IMR-90 (cell line): ENCODE measurements around the gene NANOS3. TPM values are rescaled to one million over a fixed set of nuclear protein-coding genes. Genes with fewer than 3 reads are reported as not detected.

Experiments
- ATAC-seq: fragments of 200-7000 bp; cut with Tn5 transposase; 2 replicates; pipeline ENCODE4 v1.9.1; 2020; ENCODE audit warnings: low read depth, mild to moderate bottlenecking, moderate library complexity
- BruUV-seq: library from RNA; stranded (reverse); fragments of 400-500 nt; replicated peaks from 2 replicates; lab custom pipeline; 2021; lab: Mats Ljungman, UMichigan
- CTCF ChIA-PET: fragments of 300-600 bp; formaldehyde crosslinking; extraction: SDS; loops from one replicate; lab custom pipeline; 2021; ENCODE audit warnings: antibody characterized with exemption; lab: Yijun Ruan, JAX
- POLR2A ChIA-PET: fragments of 300-600 bp; sonication (Branson Sonifier 250); formaldehyde crosslinking; loops from one replicate; lab custom pipeline; 2022; ENCODE audit warnings: antibody characterized with exemption; ENCODE audit not compliant: unreplicated experiment; lab: Charles Lee
- DNase-seq: peaks from one replicate; pipeline ENCODE4 v3.0.0; 2013
- H2AFZ ChIP-seq: replicated peaks from 2 replicates; pipeline ENCODE3; 2013; ENCODE audit warnings: low read length, mild to moderate bottlenecking; ENCODE audit not compliant: poor library complexity
- H2AK5ac ChIP-seq: 2 replicates; pipeline ENCODE4 v1.6.1; 2013; ENCODE audit warnings: low read depth, low read length, inconsistent platforms
- H2AK9ac ChIP-seq: replicated peaks from 2 replicates; pipeline ENCODE3; 2013; ENCODE audit warnings: mild to moderate bottlenecking, low read depth, low read length, moderate library complexity; ENCODE audit not compliant: poor library complexity
- H2BK120ac ChIP-seq: 2 replicates; pipeline ENCODE4 v1.6.1; 2013; ENCODE audit warnings: low read depth, low read length, inconsistent platforms
- H2BK15ac ChIP-seq: 3 replicates; pipeline ENCODE4 v1.6.1; 2013; ENCODE audit warnings: low read depth, low read length, inconsistent platforms
- H2BK20ac ChIP-seq: 2 replicates; pipeline ENCODE4 v1.6.1; 2013; ENCODE audit warnings: low read depth, mild to moderate bottlenecking, inconsistent platforms, low read length, moderate library complexity
- H2BK5ac ChIP-seq: 2 replicates; pipeline ENCODE4 v1.6.1; 2013; ENCODE audit warnings: mild to moderate bottlenecking, low read depth, low read length, inconsistent platforms; ENCODE audit not compliant: poor library complexity, severe bottlenecking
- H3K14ac ChIP-seq: replicated peaks from 2 replicates; pipeline ENCODE4 v1.6.1; 2013; ENCODE audit warnings: low read depth, low read length, inconsistent platforms
- H3K18ac ChIP-seq: 2 replicates; pipeline ENCODE4 v1.6.1; 2013; ENCODE audit warnings: low read depth, low read length, control low read depth
- H3K23ac ChIP-seq: 2 replicates; pipeline ENCODE4 v1.6.1; 2013; ENCODE audit warnings: low read depth, low read length, inconsistent platforms
- H3K27ac ChIP-seq: 2 replicates; pipeline ENCODE4 v1.5.1; 2013; ENCODE audit warnings: mild to moderate bottlenecking, control low read depth, low read length; ENCODE audit not compliant: insufficient read depth
- H3K27me3 ChIP-seq: 2 replicates; pipeline ENCODE4 v1.6.1; 2013; ENCODE audit warnings: low read length; ENCODE audit not compliant: control insufficient read depth, insufficient read depth
- H3K36me3 ChIP-seq: 2 replicates; pipeline ENCODE4 v1.6.1; 2013; ENCODE audit warnings: low read length, mixed read lengths; ENCODE audit not compliant: control insufficient read depth, insufficient read depth
- H3K4ac ChIP-seq: 2 replicates; pipeline ENCODE4 v1.6.1; 2013; ENCODE audit warnings: low read depth, low read length, inconsistent platforms
- H3K4me1 ChIP-seq: 2 replicates; pipeline ENCODE4 v1.6.1; 2013; ENCODE audit warnings: low read length, mixed read lengths; ENCODE audit not compliant: control insufficient read depth, insufficient read depth
- H3K4me2 ChIP-seq: 2 replicates; pipeline ENCODE4 v1.6.1; 2013; ENCODE audit warnings: low read depth, mild to moderate bottlenecking, control low read depth, low read length, moderate library complexity
- H3K4me3 ChIP-seq: 2 replicates; pipeline ENCODE4 v1.5.1; 2013; ENCODE audit warnings: low read depth, mild to moderate bottlenecking, control low read depth, low read length, moderate library complexity; ENCODE audit not compliant: insufficient read depth
- H3K56ac ChIP-seq: 2 replicates; pipeline ENCODE4 v1.6.1; 2013; ENCODE audit warnings: low read length, inconsistent platforms; ENCODE audit not compliant: insufficient read depth; ENCODE audit errors: extremely low read depth
- H3K79me1 ChIP-seq, 2 experiments: 2 replicates each; pipeline ENCODE4 v1.6.1; 2013; ENCODE audit warnings: low read length in 2 of 2, inconsistent platforms in 1 of 2, low read depth in 1 of 2
- H3K9ac ChIP-seq: 2 replicates; pipeline ENCODE4 v1.6.1; 2013; ENCODE audit warnings: low read depth, low read length, control low read depth
- H3K9me1 ChIP-seq: 2 replicates; pipeline ENCODE4 v1.6.1; 2013; ENCODE audit warnings: low read length, inconsistent platforms; ENCODE audit not compliant: insufficient read depth
- H3K9me3 ChIP-seq: 2 replicates; pipeline ENCODE4 v1.6.1; 2013; ENCODE audit warnings: low read length; ENCODE audit not compliant: control insufficient read depth, insufficient read depth
- H4K20me1 ChIP-seq: 2 replicates; pipeline ENCODE4 v1.6.1; 2013; ENCODE audit warnings: low read length, inconsistent platforms; ENCODE audit not compliant: insufficient read depth
- H4K5ac ChIP-seq: 2 replicates; pipeline ENCODE4 v1.6.1; 2013; ENCODE audit warnings: mild to moderate bottlenecking, low read depth, low read length, control low read depth
- H4K8ac ChIP-seq, 2 experiments: 2 replicates each; pipeline ENCODE4 v1.6.1; 2013; ENCODE audit warnings: low read depth in 2 of 2, low read length in 2 of 2, control low read depth in 1 of 2, inconsistent platforms in 1 of 2
- H4K91ac ChIP-seq: 2 replicates; pipeline ENCODE4 v1.6.1; 2013; ENCODE audit warnings: low read depth, low read length, inconsistent platforms; ENCODE audit not compliant: insufficient read depth
- BHLHE40 ChIP-seq: fragments of 150-350 bp; IDR thresholded peaks from 2 replicates; pipeline ENCODE4 v1.6.1; 2016; ENCODE audit warnings: mild to moderate bottlenecking, low read depth, low read length
- CEBPB ChIP-seq: IDR thresholded peaks from 2 replicates; pipeline ENCODE4 v1.6.1; 2012; ENCODE audit warnings: low read depth, low read length, improper control_type of control experiment
- CHD1 ChIP-seq: IDR thresholded peaks from 2 replicates; pipeline ENCODE4 v1.6.1; 2012; ENCODE audit warnings: low read depth, low read length, improper control_type of control experiment
- FOS ChIP-seq: fragments of 150-350 bp; IDR thresholded peaks from 2 replicates; pipeline ENCODE4 v1.6.1; 2016; ENCODE audit warnings: low read depth, low read length
- MAFK ChIP-seq: IDR thresholded peaks from 2 replicates; pipeline ENCODE4 v1.6.1; 2012; ENCODE audit warnings: low read depth, low read length, improper control_type of control experiment
- MAZ ChIP-seq: IDR thresholded peaks from 2 replicates; pipeline ENCODE4 v1.6.1; 2012; ENCODE audit warnings: low read depth, mild to moderate bottlenecking, low read length, improper control_type of control experiment, moderate library complexity, borderline replicate concordance
- MXI1 ChIP-seq: IDR thresholded peaks from 2 replicates; pipeline ENCODE4 v1.6.1; 2012; ENCODE audit warnings: low read depth, mild to moderate bottlenecking, low read length, moderate library complexity, borderline replicate concordance
- NFE2L2 ChIP-seq: fragments of 150-350 bp; IDR thresholded peaks from 2 replicates; pipeline ENCODE4 v1.6.1; 2016; ENCODE audit warnings: low read depth, mild to moderate bottlenecking, low read length
- POLR2A ChIP-seq: IDR thresholded peaks from 2 replicates; pipeline ENCODE4 v1.6.1; 2012; ENCODE audit warnings: mild to moderate bottlenecking, low read depth, low read length
- RAD21 ChIP-seq: IDR thresholded peaks from 2 replicates; pipeline ENCODE4 v1.6.1; 2012; ENCODE audit warnings: low read length, improper control_type of control experiment
- RCOR1 ChIP-seq: IDR thresholded peaks from 2 replicates; pipeline ENCODE4 v1.6.1; 2012; ENCODE audit warnings: mild to moderate bottlenecking, low read length, improper control_type of control experiment; ENCODE audit not compliant: insufficient replicate concordance
- RFX5 ChIP-seq: IDR thresholded peaks from 2 replicates; pipeline ENCODE4 v1.8.0; 2012; ENCODE audit warnings: low read depth, mild to moderate bottlenecking, low read length, moderate library complexity
- SMC3 ChIP-seq: fragments of 150-350 bp; IDR thresholded peaks from 2 replicates; pipeline ENCODE4 v1.6.1; 2016; ENCODE audit warnings: low read depth, mild to moderate bottlenecking, antibody characterized with exemption, low read length, moderate library complexity
- WGBS, 2 experiments: methylation state at CpG; one replicate each; pipeline versions ENCODE4 v1.1.5 to v1.1.7; 2013; ENCODE audit warnings: missing lambda C conversion rate in 2 of 2; ENCODE audit not compliant: insufficient read length in 1 of 2; ENCODE audit errors: extremely low coverage in 2 of 2; 5-methylcytosine and 5-hydroxymethylcytosine counted together
- dilution Hi-C: fragments of 300-500 bp; cut with HindIII; formaldehyde crosslinking; loops from one replicate; pipeline ENCODE4 v1.14.3; 2018; ENCODE audit warnings: low sequenced_read_pairs; ENCODE audit not compliant: unreplicated experiment
- in situ Hi-C: fragments of 300-500 bp; cut with MboI; formaldehyde crosslinking; loops from 3 replicates; pipeline ENCODE4 v1.14.3; 2019; ENCODE audit warnings: low sequenced_read_pairs, inconsistent platforms, mixed read lengths
- intact Hi-C: fragments of 100-400 bp; cut with micrococcal nuclease; formaldehyde crosslinking; loops from 2 replicates; pipeline ENCODE4 v1.10.0; 2022
- polyA plus RNA-seq, 3 experiments: library from polyadenylated mRNA; depleted of rRNA; stranded (reverse); fragments of >200 nt; gene quantifications; 2 replicates each; pipeline ENCODE4 v1.2.3, GENCODE V29; 2012; ENCODE audit warnings: low replicate concordance in 1 of 3
- total RNA-seq: library from RNA; depleted of rRNA; stranded (reverse); fragments of >200 nt; gene quantifications from 2 replicates; pipeline ENCODE4 v1.2.3, GENCODE V29; 2012
- TF ChIP-seq, protein P1 (sequence below): fragments of 150-350 bp; IDR thresholded peaks from 2 replicates; pipeline ENCODE4 v1.6.1; 2016; ENCODE audit warnings: low read depth, mild to moderate bottlenecking, low read length, moderate library complexity, borderline replicate concordance
- TF ChIP-seq, protein P2 (sequence below): fragments of 150-350 bp; IDR thresholded peaks from 2 replicates; pipeline ENCODE4 v1.6.1; 2017; ENCODE audit warnings: mild to moderate bottlenecking, antibody characterized with exemption, low read length, low read depth

The NANOS3 gene
- total and polyA plus RNA-seq, 2 of the 4 experiments (the other 2 are of a cell fraction): 0.63 TPM; not detected in 1

DNA sequence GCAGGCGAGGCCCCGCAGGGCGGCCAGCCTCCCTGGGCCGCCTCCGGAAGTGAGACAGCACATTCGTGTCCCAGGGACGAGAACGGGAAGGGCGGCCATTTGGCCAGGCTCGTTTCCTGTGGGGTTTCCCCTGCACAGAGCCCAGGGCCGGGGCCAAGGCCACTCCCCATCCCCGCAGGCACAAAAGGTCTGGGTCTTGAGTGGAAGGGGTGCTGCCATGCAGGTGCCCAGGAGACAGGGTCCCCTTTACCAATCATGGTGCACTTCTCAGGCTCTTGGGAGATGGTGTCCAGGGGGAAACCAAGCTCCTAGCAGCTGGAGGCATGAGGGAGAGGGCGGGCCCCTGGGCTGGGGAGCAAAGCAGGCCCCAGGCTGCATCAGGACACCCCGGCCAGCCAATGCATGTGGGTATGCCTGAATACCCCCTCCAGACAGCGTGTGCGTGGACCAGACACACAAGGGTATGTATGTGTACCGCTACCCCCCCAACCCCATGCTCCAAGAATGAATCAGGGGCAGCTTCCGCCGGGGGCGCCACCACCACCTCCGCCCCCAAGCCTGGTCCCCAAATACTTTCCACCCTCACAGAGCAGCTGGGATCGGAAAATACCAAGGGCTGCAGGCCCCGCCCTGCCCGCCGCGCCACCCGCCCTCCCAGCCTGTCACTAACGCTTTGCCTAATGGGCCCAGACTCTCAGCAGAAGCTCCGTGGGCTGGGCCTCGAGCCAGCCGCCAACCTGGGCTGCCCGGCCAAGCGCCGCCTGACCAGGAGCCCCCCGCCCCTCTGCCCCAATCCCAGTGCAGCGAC lies 37.6 kb upstream of the NANOS3 start:
- intact Hi-C loops (loop anchor here (1.0 to 5.0 kb wide), 2 partner anchors 23 to 42 kb away; partner anchors contain the start of gene ZSWIM4), dilution Hi-C loops (no loop called here), in situ Hi-C loops (loop anchor here (25.0 kb wide), 1 partner anchor 1052 kb away; the partner anchor contains the start of genes HOOK2 and JUNB)
- no TSS peak for BruUV-seq
- Histone ChIP-seq H2AK9ac (peak overlapping the region; percentile 90), H2BK15ac (peak overlapping the region; percentile 89; the same call in 1 of the 3 replicates), H4K20me1 (peaks cover 81% of the 10 kb centered on the region), H2AFZ (peak overlapping the region; percentile 63), H3K4me2 (peak overlapping the region; percentile 95), H3K36me3 (peaks cover 29% of the 10 kb centered on the region), H3K27me3 (no peaks in the 10 kb centered on the region), H3K9me1 (no peaks in the 10 kb centered on the region), H3K79me1 (peaks cover 12 to 41% of the 10 kb centered on the region in 2 experiments), H4K5ac (peak overlapping the region; percentile 62), H2AK5ac (peak overlapping the region; percentile 95), H3K27ac (peak overlapping the region; percentile 97), H3K56ac (peak overlapping the region; percentile 77), H3K9me3 (no peaks in the 10 kb centered on the region), H3K4me1 (peaks cover 36% of the 10 kb centered on the region), H2BK20ac (peak overlapping the region; percentile 38; the same call in 1 of the 2 replicates), H3K4me3 (peak overlapping the region; percentile 95), H3K14ac (peak overlapping the region; percentile 93), H3K9ac (peak overlapping the region; percentile 98), H4K91ac (peak overlapping the region; percentile 89), H2BK5ac (peak overlapping the region; percentile 88), H3K18ac (peak overlapping the region; percentile 69), H4K8ac (peak overlapping the region; percentile 79 to 87), H3K23ac (peak overlapping the region; percentile 95), H3K4ac (peak overlapping the region; percentile 96), H2BK120ac (peak overlapping the region; percentile 81)
- ATAC-seq (peak; percentile 42), DNase-seq (peak; percentile 84)
- CTCF ChIA-PET: interaction anchor here (1.9 kb wide), 1 partner anchor 23 kb away, joined by 13 read pairs; no protein-coding TSS in a partner anchor
- POLR2A ChIA-PET: interaction anchor here (0.5 to 1.4 kb wide), 5 partner anchors 8 to 936 kb away, joined by 3 to 9 read pairs (median 5); partner anchors contain the start of gene PKN1
- 0% methylated on average over 5 of the region's 36 CpGs; no CpG with 5 or more reads in 1 of the 2 experiments for WGBS, 2 experiments
- TF ChIP-seq RCOR1: no peak
- TF ChIP-seq, protein P1, sequence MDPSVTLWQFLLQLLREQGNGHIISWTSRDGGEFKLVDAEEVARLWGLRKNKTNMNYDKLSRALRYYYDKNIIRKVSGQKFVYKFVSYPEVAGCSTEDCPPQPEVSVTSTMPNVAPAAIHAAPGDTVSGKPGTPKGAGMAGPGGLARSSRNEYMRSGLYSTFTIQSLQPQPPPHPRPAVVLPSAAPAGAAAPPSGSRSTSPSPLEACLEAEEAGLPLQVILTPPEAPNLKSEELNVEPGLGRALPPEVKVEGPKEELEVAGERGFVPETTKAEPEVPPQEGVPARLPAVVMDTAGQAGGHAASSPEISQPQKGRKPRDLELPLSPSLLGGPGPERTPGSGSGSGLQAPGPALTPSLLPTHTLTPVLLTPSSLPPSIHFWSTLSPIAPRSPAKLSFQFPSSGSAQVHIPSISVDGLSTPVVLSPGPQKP: no peak
- TF ChIP-seq MXI1: peak; percentile 27; the same call in 1 of the 2 replicates
- no peak for TF ChIP-seq SMC3
- TF ChIP-seq POLR2A: peak; percentile 90
- peak; percentile 76; the same call in 1 of the 2 replicates for TF ChIP-seq CHD1
- TF ChIP-seq RFX5: no peak
- no peak for TF ChIP-seq MAFK
- TF ChIP-seq CEBPB: no peak
- no peak; the same call in 1 of the 2 replicates for TF ChIP-seq FOS
- TF ChIP-seq NFE2L2: peak; percentile 88
- TF ChIP-seq MAZ: peak; percentile 12; the same call in 1 of the 2 replicates
- no peak for TF ChIP-seq BHLHE40
- TF ChIP-seq RAD21: no peak
- TF ChIP-seq, protein P2, sequence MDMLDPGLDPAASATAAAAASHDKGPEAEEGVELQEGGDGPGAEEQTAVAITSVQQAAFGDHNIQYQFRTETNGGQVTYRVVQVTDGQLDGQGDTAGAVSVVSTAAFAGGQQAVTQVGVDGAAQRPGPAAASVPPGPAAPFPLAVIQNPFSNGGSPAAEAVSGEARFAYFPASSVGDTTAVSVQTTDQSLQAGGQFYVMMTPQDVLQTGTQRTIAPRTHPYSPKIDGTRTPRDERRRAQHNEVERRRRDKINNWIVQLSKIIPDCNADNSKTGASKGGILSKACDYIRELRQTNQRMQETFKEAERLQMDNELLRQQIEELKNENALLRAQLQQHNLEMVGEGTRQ: peak; percentile 24; the same call in 1 of the 2 replicates
